SK-N-SH (cell line): ENCODE data around the gene NOTCH2NLA.
"Not testable (repeated sequence)": the region's sequence is repeated elsewhere in the genome, so short reads cannot be mapped to it uniquely, and the experiment has no call there.

Experiments
- FOXM1 ChIP-seq: IDR thresholded peaks from 2 replicates; pipeline ENCODE4 v1.4.0; 2012; ENCODE audit warnings: low read depth, mild to moderate bottlenecking
- RAD21 ChIP-seq: IDR thresholded peaks from 2 replicates; pipeline ENCODE4 v1.6.1; 2012; ENCODE audit warnings: mild to moderate bottlenecking, low read length
- TF ChIP-seq, protein P1 (sequence below): fragments of 200-600 bp; sonication (generic); IDR thresholded peaks from 2 replicates; pipeline ENCODE4 v1.6.1; 2017; ENCODE audit warnings: antibody characterized with exemption, mild to moderate bottlenecking, moderate library complexity
- TF ChIP-seq, protein P2 (sequence below): IDR thresholded peaks from 2 replicates; pipeline ENCODE4 v1.4.0; 2012; ENCODE audit warnings: low read depth, borderline replicate concordance

DNA sequence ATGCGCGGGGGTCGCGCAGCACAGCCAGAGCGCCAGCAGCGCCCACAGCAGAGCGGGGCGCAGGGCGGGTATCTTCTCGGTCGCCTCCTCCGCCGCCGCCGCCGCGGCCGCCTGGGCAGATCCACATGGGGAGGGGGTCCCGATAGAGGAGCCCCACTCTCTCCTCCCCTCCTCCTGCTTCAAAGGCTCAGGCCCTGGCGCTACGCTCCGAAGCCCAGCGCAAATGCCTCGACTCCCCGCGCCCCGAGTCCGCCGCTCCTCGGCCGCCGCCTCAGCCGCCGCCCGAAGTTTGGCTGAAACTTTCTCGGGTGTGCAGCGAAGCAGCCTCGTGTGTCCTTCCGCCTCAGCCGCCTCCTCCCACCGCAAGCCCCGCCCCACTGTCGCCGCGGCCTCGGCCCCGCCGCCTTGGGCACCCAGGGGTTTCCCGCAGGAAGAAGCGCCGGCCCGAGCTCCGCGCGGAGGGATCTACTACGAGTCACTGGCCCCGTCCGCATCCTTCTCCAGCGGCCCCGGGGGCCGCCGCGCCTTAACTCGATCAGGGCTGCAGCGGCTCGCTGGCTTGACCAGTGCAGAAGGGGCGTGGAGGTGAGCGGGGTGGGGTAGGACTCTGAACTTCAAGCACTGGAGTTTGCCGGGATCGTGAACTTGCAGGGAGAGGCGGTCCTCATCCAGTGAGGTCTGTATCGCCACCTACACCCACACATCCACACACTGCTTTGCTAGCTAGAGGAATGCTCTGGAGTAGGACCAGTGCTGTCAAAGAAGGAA lies at the start of gene NOTCH2NLA:
- not testable (repeated sequence) for TF ChIP-seq RAD21, FOXM1
- TF ChIP-seq, protein P1, sequence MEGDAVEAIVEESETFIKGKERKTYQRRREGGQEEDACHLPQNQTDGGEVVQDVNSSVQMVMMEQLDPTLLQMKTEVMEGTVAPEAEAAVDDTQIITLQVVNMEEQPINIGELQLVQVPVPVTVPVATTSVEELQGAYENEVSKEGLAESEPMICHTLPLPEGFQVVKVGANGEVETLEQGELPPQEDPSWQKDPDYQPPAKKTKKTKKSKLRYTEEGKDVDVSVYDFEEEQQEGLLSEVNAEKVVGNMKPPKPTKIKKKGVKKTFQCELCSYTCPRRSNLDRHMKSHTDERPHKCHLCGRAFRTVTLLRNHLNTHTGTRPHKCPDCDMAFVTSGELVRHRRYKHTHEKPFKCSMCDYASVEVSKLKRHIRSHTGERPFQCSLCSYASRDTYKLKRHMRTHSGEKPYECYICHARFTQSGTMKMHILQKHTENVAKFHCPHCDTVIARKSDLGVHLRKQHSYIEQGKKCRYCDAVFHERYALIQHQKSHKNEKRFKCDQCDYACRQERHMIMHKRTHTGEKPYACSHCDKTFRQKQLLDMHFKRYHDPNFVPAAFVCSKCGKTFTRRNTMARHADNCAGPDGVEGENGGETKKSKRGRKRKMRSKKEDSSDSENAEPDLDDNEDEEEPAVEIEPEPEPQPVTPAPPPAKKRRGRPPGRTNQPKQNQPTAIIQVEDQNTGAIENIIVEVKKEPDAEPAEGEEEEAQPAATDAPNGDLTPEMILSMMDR = not testable (repeated sequence)
- TF ChIP-seq, protein P2, sequence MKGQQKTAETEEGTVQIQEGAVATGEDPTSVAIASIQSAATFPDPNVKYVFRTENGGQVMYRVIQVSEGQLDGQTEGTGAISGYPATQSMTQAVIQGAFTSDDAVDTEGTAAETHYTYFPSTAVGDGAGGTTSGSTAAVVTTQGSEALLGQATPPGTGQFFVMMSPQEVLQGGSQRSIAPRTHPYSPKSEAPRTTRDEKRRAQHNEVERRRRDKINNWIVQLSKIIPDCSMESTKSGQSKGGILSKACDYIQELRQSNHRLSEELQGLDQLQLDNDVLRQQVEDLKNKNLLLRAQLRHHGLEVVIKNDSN = not testable (repeated sequence)
